Upper lobe of left lung (tissue), 6 donors: Measurements from ENCODE around the gene IL36B. TPM values are rescaled to one million over a fixed set of nuclear protein-coding genes. Genes with fewer than 3 reads are reported as not detected.
A peak's percentile ranks its signal among the peaks of the same experiment; 100 is the strongest.

Experiments
- ATAC-seq, 2 donors: fragments of 200-7000 bp; cut with Tn5 transposase; one replicate each; pipeline ENCODE4 v1.9.1; 2022; ENCODE audit warnings: mild to moderate bottlenecking in 2 of 2, moderate library complexity in 2 of 2; ENCODE audit not compliant: low FRiP score in 2 of 2
- DNase-seq, 2 donors: peaks; one replicate each; pipeline ENCODE4 v3.0.0-alpha.2; 2019 to 2020
- H3K27ac ChIP-seq, 4 donors: fragments of 200-600 bp; sonication (generic); one replicate each; pipeline ENCODE4 v1.5.1; 2016 to 2019
- H3K27me3 ChIP-seq, 4 donors: fragments of 200-600 bp; sonication (generic); one replicate each; pipeline ENCODE4 v1.5.1; 2017 to 2019
- H3K36me3 ChIP-seq, 4 donors: fragments of 200-600 bp; sonication (generic); one replicate each; pipeline ENCODE4 v1.5.1; 2016 to 2019
- H3K4me1 ChIP-seq, 4 donors: fragments of 200-600 bp; sonication (generic); one replicate each; pipeline ENCODE4 v1.5.1; 2018 to 2019
- H3K4me3 ChIP-seq, 4 donors: fragments of 200-600 bp; sonication (generic); one replicate each; pipeline ENCODE4 v1.5.1; 2017 to 2019; ENCODE audit warnings: mild to moderate bottlenecking in 2 of 4, moderate library complexity in 1 of 4
- H3K9me3 ChIP-seq, 4 donors: fragments of 200-600 bp; sonication (generic); one replicate each; pipeline ENCODE4 v1.5.1; 2018 to 2019
- CTCF ChIP-seq, 6 experiments: fragments of 450-650 bp in 4 of 6; fragments of 200-600 bp in 2 of 6; sonication (generic) in 2 of 6; IDR thresholded peaks; one replicate each; pipeline ENCODE4 v1.5.1; 2016 to 2019; ENCODE audit warnings: antibody characterized with exemption in 6 of 6
- EP300 ChIP-seq, 4 donors: sonication (generic); formaldehyde crosslinking; IDR thresholded peaks; one replicate each; pipeline ENCODE4 v1.5.1; 2017; ENCODE audit warnings: antibody characterized with exemption in 4 of 4, control low read depth in 2 of 4
- POLR2A ChIP-seq, 4 donors: fragments of 450-650 bp; IDR thresholded peaks; one replicate each; pipeline ENCODE4 v1.5.1; 2016 to 2017; ENCODE audit warnings: antibody characterized with exemption in 4 of 4, mild to moderate bottlenecking in 2 of 4
- POLR2AphosphoS5 ChIP-seq, 2 donors: sonication (generic); formaldehyde crosslinking; IDR thresholded peaks; one replicate each; pipeline ENCODE4 v1.5.1; 2017; ENCODE audit warnings: antibody characterized with exemption in 2 of 2
- WGBS, 2 donors: methylation state at CpG; one replicate each; pipeline ENCODE4 v1.1.5; 2017 to 2018; 5-methylcytosine and 5-hydroxymethylcytosine counted together
- total RNA-seq, 6 donors: library from RNA; depleted of rRNA in 4 of 6; stranded (reverse); fragments of >200 nt in 4 of 6; gene quantifications; one replicate each; pipeline versions ENCODE4 v1.1.0 to v1.2.1, GENCODE V29; 2016 to 2021
- donor health status: DM: no; HTN: no; CAD: no; lungs with moderate emphysema.
- donor health status: DM: no; HTN: yes; CAD: no; lungs with severe emphysema.

IL36B gene
- total RNA-seq, 6 donors from 2014 or later = not detected

GRCh38 chr2:112997151-112997550, 55.5 kb downstream of the IL36B start:
- DNase-seq = no peak
- no peak overlapping the region for H3K27ac ChIP-seq
- no peaks in the 10 kb centered on the region for H3K36me3 ChIP-seq
- H3K4me1 ChIP-seq = no peaks in the 10 kb centered on the region
- no peak for ATAC-seq
- peaks cover 3 to 22% (median 18%) of the 10 kb centered on the region in 4 donors for H3K9me3 ChIP-seq
- 55 to 65% methylated on average over 1 of the region's 1 CpG for WGBS, 2 donors
- no peak overlapping the region for H3K4me3 ChIP-seq
- TF ChIP-seq POLR2A (IDR thresholded peaks at IDR 0.05) (no peak), POLR2AphosphoS5 (IDR thresholded peaks at IDR 0.05) (no peak), CTCF (IDR thresholded peaks at IDR 0.05) (no peak), EP300 (IDR thresholded peaks at IDR 0.05) (no peak)
- H3K27me3 ChIP-seq = no peaks in the 10 kb centered on the region

- ATAC-seq (no peak), DNase-seq (no peak)
- Histone ChIP-seq H3K27me3 (no peaks in the 10 kb centered on the region), H3K4me3 (no peak overlapping the region), H3K27ac (no peak overlapping the region), H3K4me1 (no peaks in the 10 kb centered on the region), H3K36me3 (no peaks in the 10 kb centered on the region), H3K9me3 (peaks cover 3 to 24% (median 17%) of the 10 kb centered on the region in 4 donors)
- WGBS, 2 donors = 52 to 60% methylated on average over 6 of the region's 6 CpGs
- TF ChIP-seq POLR2A (IDR thresholded peaks at IDR 0.05) (no peak), POLR2AphosphoS5 (IDR thresholded peaks at IDR 0.05) (no peak), EP300 (IDR thresholded peaks at IDR 0.05) (no peak), CTCF (IDR thresholded peaks at IDR 0.05) (no peak)
Measured at GRCh38 chr2:112996635-112997034, 56.0 kb downstream of the IL36B start.

DNA sequence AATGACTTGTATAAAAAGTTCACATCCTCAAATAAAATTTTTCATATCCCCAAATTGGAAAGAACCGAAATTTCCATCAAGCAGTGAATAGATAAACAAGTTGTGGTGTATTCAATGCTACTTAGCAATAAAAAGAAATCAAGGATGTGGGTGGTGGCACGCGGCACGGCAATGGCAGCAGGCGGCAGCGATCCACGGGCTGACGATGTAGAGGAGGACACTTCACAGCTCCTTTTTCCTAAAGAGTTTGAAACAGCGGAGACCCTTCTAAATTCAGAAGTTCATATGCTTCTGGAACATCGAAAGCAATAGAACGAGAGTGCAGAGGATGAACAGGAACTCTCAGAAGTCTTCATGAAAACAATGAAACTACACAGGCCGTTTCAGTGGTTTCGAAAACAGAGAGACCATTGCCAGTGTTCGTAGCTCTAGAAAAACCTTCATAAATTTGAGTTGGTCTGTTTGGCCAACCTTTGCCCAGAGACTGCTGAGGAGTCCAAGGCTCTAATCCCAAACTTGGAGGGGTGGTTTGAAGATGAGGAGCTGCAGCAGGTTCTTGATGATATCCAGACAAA, 57.2 kb downstream of the IL36B start:
- Histone ChIP-seq H3K4me3 (no peak overlapping the region), H3K27ac (no peak overlapping the region), H3K27me3 (no peaks in the 10 kb centered on the region), H3K9me3 (peaks cover 3 to 22% (median 11%) of the 10 kb centered on the region in 4 donors), H3K36me3 (no peaks in the 10 kb centered on the region), H3K4me1 (no peaks in the 10 kb centered on the region)
- DNase-seq = peak in 1 of 2 donors; percentile 38
- WGBS, 2 donors = 89 to 92% methylated on average over 14 of the region's 14 CpGs
- ATAC-seq = no peak
- TF ChIP-seq POLR2AphosphoS5 (IDR thresholded peaks at IDR 0.05) = no peak
- TF ChIP-seq CTCF (IDR thresholded peaks at IDR 0.05) = no peak
- TF ChIP-seq EP300 (IDR thresholded peaks at IDR 0.05) = no peak
- TF ChIP-seq POLR2A (IDR thresholded peaks at IDR 0.05) = no peak

GRCh38 chr2:112994648-112995047, 58.0 kb downstream of the IL36B start:
- TF ChIP-seq POLR2AphosphoS5 (IDR thresholded peaks at IDR 0.05) = no peak
- TF ChIP-seq CTCF (IDR thresholded peaks at IDR 0.05) = no peak
- TF ChIP-seq POLR2A (IDR thresholded peaks at IDR 0.05) = no peak
- TF ChIP-seq EP300 (IDR thresholded peaks at IDR 0.05) = no peak
- Histone ChIP-seq H3K4me3 (no peak overlapping the region), H3K36me3 (no peaks in the 10 kb centered on the region), H3K4me1 (no peaks in the 10 kb centered on the region), H3K9me3 (peaks cover 0 to 22% (median 4%) of the 10 kb centered on the region in 4 donors), H3K27ac (no peak overlapping the region), H3K27me3 (no peaks in the 10 kb centered on the region)
- DNase-seq = no peak
- no peak for ATAC-seq
- 90 to 92% methylated on average over 2 of the region's 2 CpGs for WGBS, 2 donors

- Histone ChIP-seq H3K27ac (no peak overlapping the region), H3K4me1 (no peaks in the 10 kb centered on the region), H3K4me3 (no peak overlapping the region), H3K36me3 (no peaks in the 10 kb centered on the region), H3K27me3 (no peaks in the 10 kb centered on the region), H3K9me3 (peaks cover 0 to 22% (median 4%) of the 10 kb centered on the region in 4 donors)
- DNase-seq = no peak
- TF ChIP-seq EP300 (IDR thresholded peaks at IDR 0.05) (no peak), POLR2AphosphoS5 (IDR thresholded peaks at IDR 0.05) (no peak), POLR2A (IDR thresholded peaks at IDR 0.05) (no peak), CTCF (IDR thresholded peaks at IDR 0.05) (no peak)
- ATAC-seq = no peak
Measured at GRCh38 chr2:112993831-112994230, 58.8 kb downstream of the IL36B start.
